Pancreas (tissue), 10 donors: ENCODE data around the gene DIDO1. TPM values are rescaled to one million over a fixed set of nuclear protein-coding genes. Genes with fewer than 3 reads are reported as not detected.

ENCODE experiments used
- ATAC-seq, 4 donors: fragments of 200-7000 bp; cut with Tn5 transposase; one replicate each; pipeline versions ENCODE4 v1.8.0 to v1.9.1; 2020; ENCODE audit warnings: mild to moderate bottlenecking in 4 of 4, moderate library complexity in 4 of 4
- DNase-seq, 6 donors: peaks; one replicate each; pipeline ENCODE4 v3.0.0-alpha.2; 2020
- FAIRE-seq: peaks from 2 replicates; lab custom pipeline; 2012; peaks lifted over from hg19 to GRCh38; lab: Jason Lieb, UNC
- H3K27ac ChIP-seq, 4 donors: fragments of 200-600 bp; sonication (generic); 1 replicate in 3 of 4; 2 replicates in 1 of 4; pipeline versions ENCODE4 v1.5.0 to v1.8.0; 2020
- H3K27me3 ChIP-seq, 4 donors: fragments of 200-600 bp; one replicate each; pipeline ENCODE4 v1.8.0; 2021
- H3K36me3 ChIP-seq, 3 donors: fragments of 200-600 bp; sonication (generic) in 1 of 3; one replicate each; pipeline versions ENCODE4 v1.5.0 to v1.8.0; 2020 to 2021
- H3K4me1 ChIP-seq, 3 donors: fragments of 200-600 bp; one replicate each; pipeline ENCODE4 v1.8.0; 2021
- H3K4me3 ChIP-seq, 4 donors: fragments of 200-600 bp; sonication (generic) in 2 of 4; one replicate each; pipeline versions ENCODE4 v1.5.0 to v1.8.0; 2020 to 2021
- H3K9me3 ChIP-seq, 4 donors: fragments of 200-600 bp; one replicate each; pipeline ENCODE4 v1.8.0; 2021
- CTCF ChIP-seq, 4 donors: fragments of 200-600 bp; sonication (generic) in 3 of 4; IDR thresholded peaks; one replicate each; pipeline versions ENCODE4 v1.5.0 to v1.8.0; 2021; ENCODE audit warnings: antibody characterized with exemption in 4 of 4
- WGBS, 2 donors: extraction: QIAGEN DNeasy Blood & Tissue Kit; methylation state at CpG; one replicate each; pipeline ENCODE4 v1.1.7; 2013; 5-methylcytosine and 5-hydroxymethylcytosine counted together
- intact Hi-C, 3 donors: fragments of 100-400 bp; cut with DNase I; formaldehyde crosslinking; loops; one replicate each; pipeline versions ENCODE4 v1.11.1 to v1.14.2; 2022
- polyA plus RNA-seq, 2 donors: library from polyadenylated mRNA; stranded (reverse); fragments of 200-250 nt; gene quantifications; one replicate each; pipeline ENCODE4 v1.2.3, GENCODE V29; 2013
- total RNA-seq, 6 donors: library from RNA; stranded (reverse); fragmentation: NEBNext Ultra II Directional in 4 of 6; extraction: Animal tissue kit (Norgen Biotek cat#: 25700) in 4 of 6; gene quantifications; one replicate each; pipeline versions ENCODE4 v1.2.1 to v1.2.4, GENCODE V29; 2021 to 2023
- donor health status: healthy with polysubstance abuse.
- donor health status: DM: no; HTN: no; CAD: no; lungs with moderate emphysema.
- donor health status: DM: no; HTN: no; CAD: no.
- donor health status: control.
- donor health status: control.
- donor health status: Bipolar disorder and iron deficiency.
- donor health status: DM: yes; HTN: yes; CAD: no.
- donor health status: DM: no; HTN: no; CAD: no.
- donor health status: DM: no; HTN: no; CAD: no.
- donor health status: DM: yes; HTN: yes; CAD: no.

Gene DIDO1
- total and polyA plus RNA-seq, 8 donors, result 16.7 to 29.8 (median 18.5) TPM

GRCh38 chr20:62879275-62880146 lies 46.8 kb downstream of the DIDO1 start:
- Histone ChIP-seq H3K4me3 (no peak overlapping the region), H3K27ac (no peak overlapping the region), H3K36me3 (peaks cover 0 to 14% (median 6%) of the 10 kb centered on the region in 3 donors), H3K9me3 (no peaks in the 10 kb centered on the region), H3K4me1 (no peaks in the 10 kb centered on the region), H3K27me3 (no peaks in the 10 kb centered on the region)
- WGBS, 2 donors, result 87 to 90% methylated on average over 75 to 80 of the region's 80 CpGs
- intact Hi-C loops, result no loop called here
- DNase-seq, result peak in 2 of 6 donors; percentile 14 to 60
- TF ChIP-seq CTCF (IDR thresholded peaks at IDR 0.05), result no peak
- no peak for FAIRE-seq
- ATAC-seq, result no peak

GRCh38 chr20:62878244-62879038 lies 47.9 kb downstream of the DIDO1 start:
- no peak overlapping the region for H3K27ac ChIP-seq
- FAIRE-seq (no peak), DNase-seq (no peak), ATAC-seq (no peak)
- intact Hi-C loops, result no loop called here
- no peaks in the 10 kb centered on the region for H3K4me1 ChIP-seq
- no peaks in the 10 kb centered on the region for H3K9me3 ChIP-seq
- no peak for TF ChIP-seq CTCF (IDR thresholded peaks at IDR 0.05)
- H3K36me3 ChIP-seq, result peaks cover 0 to 14% (median 6%) of the 10 kb centered on the region in 3 donors
- no peaks in the 10 kb centered on the region for H3K27me3 ChIP-seq
- no peak overlapping the region for H3K4me3 ChIP-seq
- 79 to 82% methylated on average over 20 of the region's 20 CpGs for WGBS, 2 donors

- 68 to 78% methylated on average over 40 to 48 of the region's 48 CpGs for WGBS, 2 donors
- H3K27ac ChIP-seq, result no peak overlapping the region
- DNase-seq (peak in 3 of 6 donors; percentile 35 to 84 (median 42)), FAIRE-seq (no peak), ATAC-seq (peak; percentile 33 to 64 (median 48))
- no peaks in the 10 kb centered on the region for H3K27me3 ChIP-seq
- no peak overlapping the region for H3K4me3 ChIP-seq
- intact Hi-C loops, result no loop called here
- H3K9me3 ChIP-seq, result no peaks in the 10 kb centered on the region
- H3K4me1 ChIP-seq, result no peaks in the 10 kb centered on the region
- peaks cover 0 to 14% (median 6%) of the 10 kb centered on the region in 3 donors for H3K36me3 ChIP-seq
- no peak for TF ChIP-seq CTCF (IDR thresholded peaks at IDR 0.05)
Measured at GRCh38 chr20:62876902-62877816, 49.1 kb downstream of the DIDO1 start.

- intact Hi-C loops, result no loop called here
- TF ChIP-seq CTCF (IDR thresholded peaks at IDR 0.05), result no peak
- peaks cover 0 to 10% (median 2%) of the 10 kb centered on the region in 3 donors for H3K36me3 ChIP-seq
- no peaks in the 10 kb centered on the region for H3K9me3 ChIP-seq
- H3K4me3 ChIP-seq, result no peak overlapping the region
- H3K27me3 ChIP-seq, result no peaks in the 10 kb centered on the region
- peak in 3 of 6 donors; percentile 15 to 69 (median 63) for DNase-seq
- H3K27ac ChIP-seq, result no peak overlapping the region
- ATAC-seq, result peak in 1 of 4 donors; percentile 18
- H3K4me1 ChIP-seq, result no peaks in the 10 kb centered on the region
- 72 to 82% methylated on average over 13 of the region's 13 CpGs for WGBS, 2 donors
- no peak for FAIRE-seq
Measured at GRCh38 chr20:62876501-62876901, 49.8 kb downstream of the DIDO1 start.
